ENCODE measurements around the gene PAX5. TPM values are rescaled to one million over a fixed set of nuclear protein-coding genes. Genes with fewer than 3 reads are reported as not detected.
A peak's percentile ranks its signal among the peaks of the same experiment; 100 is the strongest.

Gene PAX5
- total RNA-seq, 2 experiments from 2014 or later, result 0.10 to 0.12 TPM

- Mint-ChIP-seq H3K9me3 (no peaks in the 10 kb centered on the region), H3K27ac (no peak overlapping the region), H3K4me3 (peak overlapping the region; percentile 16), H3K4me1 (peaks cover 31% of the 10 kb centered on the region), H3K27me3 (peaks cover 94% of the 10 kb centered on the region), H3K36me3 (ENCODE audit: low read depth) (peaks cover 4% of the 10 kb centered on the region)
- peak; percentile 86 for DNase-seq
- ChIA-PET POLR2A (no interaction called here), CTCF (interaction anchor here (1.1 kb wide), 1 partner anchor 39 kb away, joined by 3 read pairs; no protein-coding TSS in a partner anchor)
Measured at GRCh38 chr9:37027582-37028419, 6.3 kb downstream of the PAX5 start.

GRCh38 chr9:37026931-37027581 lies 7.0 kb downstream of the PAX5 start:
- peaks cover 92% of the 10 kb centered on the region for H3K27me3 Mint-ChIP-seq
- no peaks in the 10 kb centered on the region for H3K9me3 Mint-ChIP-seq
- DNase-seq, result no peak
- H3K36me3 Mint-ChIP-seq (ENCODE audit: low read depth), result peaks cover 4% of the 10 kb centered on the region
- ChIA-PET POLR2A (no interaction called here), CTCF (interaction anchor here (1.4 kb wide), 1 partner anchor 28 kb away, joined by 3 read pairs; no protein-coding TSS in a partner anchor)
- no peak overlapping the region for H3K27ac Mint-ChIP-seq
- peaks cover 31% of the 10 kb centered on the region for H3K4me1 Mint-ChIP-seq
- peak overlapping the region; percentile 30 for H3K4me3 Mint-ChIP-seq

- no peaks in the 10 kb centered on the region for H3K9me3 Mint-ChIP-seq
- H3K36me3 Mint-ChIP-seq (ENCODE audit: low read depth), result peaks cover 4% of the 10 kb centered on the region
- ChIA-PET CTCF (interaction anchor here (0.9 to 1.4 kb wide), 5 partner anchors 9 to 31 kb away, joined by 3 to 5 read pairs (median 4); no protein-coding TSS in a partner anchor), POLR2A (no interaction called here)
- peak overlapping the region; percentile 58 for H3K4me3 Mint-ChIP-seq
- H3K27me3 Mint-ChIP-seq, result peaks cover 89% of the 10 kb centered on the region
- H3K27ac Mint-ChIP-seq, result no peak overlapping the region
- no peak for DNase-seq
- H3K4me1 Mint-ChIP-seq, result peaks cover 31% of the 10 kb centered on the region
Measured at GRCh38 chr9:37026113-37026930, 7.7 kb downstream of the PAX5 start.

GRCh38 chr9:37025823-37026112 lies 8.3 kb downstream of the PAX5 start:
- Mint-ChIP-seq H3K27ac (no peak overlapping the region), H3K27me3 (peaks cover 90% of the 10 kb centered on the region), H3K4me3 (peak overlapping the region; percentile 58), H3K4me1 (peaks cover 29% of the 10 kb centered on the region), H3K9me3 (no peaks in the 10 kb centered on the region), H3K36me3 (ENCODE audit: low read depth) (peaks cover 4% of the 10 kb centered on the region)
- no peak for DNase-seq
- ChIA-PET CTCF (interaction anchor here (0.9 to 1.4 kb wide), 5 partner anchors 10 to 30 kb away, joined by 3 to 5 read pairs (median 4); no protein-coding TSS in a partner anchor), POLR2A (no interaction called here)

DNA sequence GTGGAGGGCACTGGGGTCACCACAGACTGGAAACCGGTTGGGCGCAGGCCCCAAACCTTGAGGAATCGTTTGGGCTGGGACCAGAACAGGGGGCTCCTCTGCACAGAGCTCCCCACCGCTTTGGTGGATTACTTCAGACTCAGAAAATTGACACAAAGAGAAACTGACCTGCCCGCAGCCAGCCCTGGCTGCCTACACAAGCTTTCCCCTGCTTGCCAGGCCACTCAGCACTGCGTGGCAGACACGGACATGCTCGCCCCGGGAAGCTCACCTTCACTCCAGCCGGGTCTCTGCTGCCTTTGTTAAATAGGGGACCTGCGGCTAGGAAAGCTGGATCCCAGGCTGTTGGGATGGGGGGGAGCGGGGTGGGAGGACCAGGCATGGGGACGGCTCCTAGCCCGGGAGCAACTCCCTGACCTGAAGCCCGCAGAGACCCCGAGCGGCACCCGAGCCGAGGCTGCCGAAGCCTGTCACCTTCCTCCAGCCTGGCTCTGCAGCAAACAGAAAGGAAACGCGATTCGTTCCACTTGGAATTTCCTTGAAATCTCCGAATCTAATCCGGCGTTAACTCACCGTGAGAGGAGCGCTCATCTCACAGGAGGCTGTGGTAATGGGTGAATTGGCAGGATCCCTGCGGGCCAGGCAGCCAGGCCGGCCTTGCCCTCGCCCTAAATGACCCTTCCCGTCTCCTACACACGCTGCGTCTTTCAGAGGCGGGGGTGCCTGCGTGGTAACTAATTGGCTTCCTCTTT lies 8.8 kb downstream of the PAX5 start:
- ChIA-PET POLR2A (no interaction called here), CTCF (interaction anchor here (0.9 to 1.4 kb wide), 6 partner anchors 10 to 30 kb away, joined by 3 to 5 read pairs (median 4); no protein-coding TSS in a partner anchor)
- Mint-ChIP-seq H3K27ac (no peak overlapping the region), H3K4me3 (peak overlapping the region; percentile 58), H3K9me3 (no peaks in the 10 kb centered on the region), H3K4me1 (peaks cover 24% of the 10 kb centered on the region), H3K27me3 (peaks cover 90% of the 10 kb centered on the region), H3K36me3 (ENCODE audit: low read depth) (peaks cover 4% of the 10 kb centered on the region)
- DNase-seq, result no peak

DNA sequence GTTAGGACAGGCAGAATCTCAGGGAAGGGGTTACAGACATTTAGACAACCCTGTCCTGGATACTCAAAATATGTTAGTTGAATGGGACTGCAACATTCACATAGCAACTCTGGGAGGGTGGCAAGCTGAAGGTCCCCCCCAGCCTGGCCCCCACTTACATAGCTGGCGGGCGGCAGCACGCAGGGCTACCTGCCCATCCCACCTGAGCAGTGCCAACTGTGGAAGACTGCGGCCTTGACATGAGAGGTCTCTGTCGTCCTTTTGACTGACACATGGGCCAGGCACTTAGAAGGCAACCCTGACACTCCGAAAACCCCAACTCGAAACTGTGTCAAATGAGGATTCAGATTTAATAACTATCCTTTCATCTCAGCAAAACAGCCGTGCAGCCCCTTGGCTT lies 16.5 kb downstream of the PAX5 start:
- H3K36me3 Mint-ChIP-seq (ENCODE audit: low read depth), result no peaks in the 10 kb centered on the region
- no peaks in the 10 kb centered on the region for H3K4me1 Mint-ChIP-seq
- ChIA-PET CTCF (no interaction called here), POLR2A (no interaction called here)
- no peak overlapping the region for H3K4me3 Mint-ChIP-seq
- H3K27ac Mint-ChIP-seq, result no peak overlapping the region
- H3K9me3 Mint-ChIP-seq, result no peaks in the 10 kb centered on the region
- peaks cover 52% of the 10 kb centered on the region for H3K27me3 Mint-ChIP-seq
- DNase-seq, result no peak

- CTCF ChIA-PET, result no interaction called here
- H3K4me3 Mint-ChIP-seq, result no peak overlapping the region
- no peaks in the 10 kb centered on the region for H3K4me1 Mint-ChIP-seq
- H3K36me3 Mint-ChIP-seq (ENCODE audit: low read depth), result no peaks in the 10 kb centered on the region
- no peak overlapping the region for H3K27ac Mint-ChIP-seq
- no peaks in the 10 kb centered on the region for H3K9me3 Mint-ChIP-seq
- no peak for DNase-seq
- POLR2A ChIA-PET, result interaction anchor here (0.8 kb wide), 1 partner anchor 122 kb away, joined by 4 read pairs; no protein-coding TSS in a partner anchor
- peaks cover 46% of the 10 kb centered on the region for H3K27me3 Mint-ChIP-seq
Measured at GRCh38 chr9:37011530-37011929, 22.5 kb downstream of the PAX5 start.

DNA sequence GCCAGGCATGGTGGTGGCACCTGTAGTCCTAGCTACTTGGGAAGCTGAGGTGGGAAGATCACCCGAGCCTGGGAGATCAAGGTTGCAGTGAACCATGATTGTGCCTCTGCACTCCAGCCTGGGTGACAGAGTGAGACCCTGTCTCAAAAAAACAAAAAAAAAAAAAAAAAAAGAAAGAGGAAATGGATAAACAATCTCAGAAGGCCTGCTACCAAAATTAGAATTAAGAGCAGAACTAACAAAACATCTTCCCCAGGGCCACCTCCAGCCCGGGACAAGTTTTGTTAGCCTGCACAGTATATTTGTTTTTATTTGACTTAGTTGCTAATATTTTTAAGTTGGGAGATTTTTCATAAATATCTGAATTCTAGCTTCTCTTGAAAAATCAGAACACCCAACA lies 23.1 kb downstream of the PAX5 start:
- no peak overlapping the region for H3K27ac Mint-ChIP-seq
- POLR2A ChIA-PET, result interaction anchor here (0.8 kb wide), 1 partner anchor 121 kb away, joined by 4 read pairs; no protein-coding TSS in a partner anchor

GRCh38 chr9:37010180-37010579 lies 23.9 kb downstream of the PAX5 start:
- Mint-ChIP-seq H3K4me3 (no peak overlapping the region), H3K4me1 (no peaks in the 10 kb centered on the region), H3K27me3 (peaks cover 51% of the 10 kb centered on the region), H3K27ac (no peak overlapping the region), H3K36me3 (ENCODE audit: low read depth) (no peaks in the 10 kb centered on the region), H3K9me3 (no peaks in the 10 kb centered on the region)
- POLR2A ChIA-PET, result no interaction called here
- no peak for DNase-seq
- CTCF ChIA-PET, result interaction anchor here (1.5 kb wide), 1 partner anchor 19 kb away, joined by 3 read pairs; no protein-coding TSS in a partner anchor

More for the DNA sequence above, 23.1 kb downstream of the PAX5 start:
- Mint-ChIP-seq H3K4me3 (no peak overlapping the region), H3K4me1 (no peaks in the 10 kb centered on the region), H3K36me3 (ENCODE audit: low read depth) (no peaks in the 10 kb centered on the region), H3K9me3 (no peaks in the 10 kb centered on the region), H3K27me3 (peaks cover 46% of the 10 kb centered on the region)
- CTCF ChIA-PET, result interaction anchor here (1.5 kb wide), 1 partner anchor 20 kb away, joined by 3 read pairs; no protein-coding TSS in a partner anchor
- DNase-seq, result no peak

DNA sequence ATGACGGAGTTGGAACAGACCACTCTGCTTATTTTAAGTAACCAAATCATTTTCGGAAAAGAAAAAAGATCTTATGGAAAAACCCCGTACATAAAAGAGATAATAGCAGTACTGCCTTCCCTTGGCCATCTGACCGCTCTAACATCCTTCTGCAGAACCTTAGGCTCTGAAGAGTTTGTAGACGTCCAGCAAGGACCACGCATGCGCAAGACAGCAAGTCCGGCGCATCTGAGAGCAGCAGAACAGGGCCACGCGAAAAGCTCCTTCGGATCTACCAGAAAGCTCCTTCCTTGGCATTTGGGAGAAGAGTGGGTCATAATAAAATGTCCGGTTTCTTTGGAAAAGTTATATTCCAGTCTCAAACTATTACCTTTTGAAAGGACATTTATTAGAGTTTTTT lies 26.8 kb downstream of the PAX5 start:
- H3K36me3 Mint-ChIP-seq (ENCODE audit: low read depth), result no peaks in the 10 kb centered on the region
- DNase-seq, result no peak
- H3K4me1 Mint-ChIP-seq, result peaks cover 2% of the 10 kb centered on the region
- H3K9me3 Mint-ChIP-seq, result no peaks in the 10 kb centered on the region
- ChIA-PET CTCF (interaction anchor here (1.0 to 1.7 kb wide), 3 partner anchors 11 to 134 kb away, joined by 3 to 6 read pairs (median 3); no protein-coding TSS in a partner anchor), POLR2A (no interaction called here)
- no peak overlapping the region for H3K4me3 Mint-ChIP-seq
- peaks cover 63% of the 10 kb centered on the region for H3K27me3 Mint-ChIP-seq
- H3K27ac Mint-ChIP-seq, result no peak overlapping the region

DNA sequence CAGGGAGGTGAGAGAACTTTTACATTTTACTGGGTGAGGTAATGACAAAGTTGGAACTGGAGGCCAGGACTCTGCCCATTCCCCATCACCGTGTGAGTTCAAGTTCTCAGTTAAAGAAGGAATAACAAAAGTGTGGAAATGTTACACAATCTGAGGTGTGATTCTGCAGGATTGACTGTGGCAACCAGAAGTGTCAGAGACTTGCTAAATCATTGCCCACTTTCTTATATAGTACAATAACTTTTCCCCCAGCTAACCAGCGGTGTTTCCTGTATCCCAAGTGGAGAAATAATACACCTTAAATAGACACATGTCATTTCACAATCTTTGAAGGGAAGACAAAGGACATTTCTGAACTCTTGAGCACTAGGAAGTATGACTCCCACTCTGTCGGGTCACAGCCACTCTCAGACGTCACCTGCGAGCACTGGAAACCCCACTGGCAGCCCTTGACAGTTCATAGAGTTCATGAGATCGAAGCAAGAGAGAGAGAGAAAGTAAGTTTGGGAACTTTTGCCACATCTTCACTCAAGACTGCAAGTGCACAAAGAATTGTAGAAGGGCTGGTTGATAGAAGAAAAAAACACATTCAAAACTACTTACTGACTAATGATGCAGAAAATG lies 28.4 kb downstream of the PAX5 start:
- ChIA-PET POLR2A (no interaction called here), CTCF (interaction anchor here (1.6 kb wide), 1 partner anchor 36 kb away, joined by 4 read pairs; no protein-coding TSS in a partner anchor)
- Mint-ChIP-seq H3K27ac (no peak overlapping the region), H3K4me3 (no peak overlapping the region), H3K27me3 (peaks cover 69% of the 10 kb centered on the region), H3K36me3 (ENCODE audit: low read depth) (no peaks in the 10 kb centered on the region), H3K9me3 (no peaks in the 10 kb centered on the region), H3K4me1 (peaks cover 2% of the 10 kb centered on the region)
- no peak for DNase-seq

All from activated CD4-positive, alpha-beta T cell treated with anti-CD3 and anti-CD28 coated beads, Interleukin-2, amount 10 ng/mL, durations not matched to agents 7 days and 5 days (primary cell).